HG02610 (cell line): ENCODE results near the gene CRYBA2.

Source experiments
- ATAC-seq: cut with Tn5 transposase; IDR thresholded peaks from one replicate; pipeline ENCODE4 v1.9.1; 2021; ENCODE audit warnings: mild to moderate bottlenecking, moderate library complexity; ENCODE audit not compliant: unreplicated experiment

CRYBA2 gene

DNA sequence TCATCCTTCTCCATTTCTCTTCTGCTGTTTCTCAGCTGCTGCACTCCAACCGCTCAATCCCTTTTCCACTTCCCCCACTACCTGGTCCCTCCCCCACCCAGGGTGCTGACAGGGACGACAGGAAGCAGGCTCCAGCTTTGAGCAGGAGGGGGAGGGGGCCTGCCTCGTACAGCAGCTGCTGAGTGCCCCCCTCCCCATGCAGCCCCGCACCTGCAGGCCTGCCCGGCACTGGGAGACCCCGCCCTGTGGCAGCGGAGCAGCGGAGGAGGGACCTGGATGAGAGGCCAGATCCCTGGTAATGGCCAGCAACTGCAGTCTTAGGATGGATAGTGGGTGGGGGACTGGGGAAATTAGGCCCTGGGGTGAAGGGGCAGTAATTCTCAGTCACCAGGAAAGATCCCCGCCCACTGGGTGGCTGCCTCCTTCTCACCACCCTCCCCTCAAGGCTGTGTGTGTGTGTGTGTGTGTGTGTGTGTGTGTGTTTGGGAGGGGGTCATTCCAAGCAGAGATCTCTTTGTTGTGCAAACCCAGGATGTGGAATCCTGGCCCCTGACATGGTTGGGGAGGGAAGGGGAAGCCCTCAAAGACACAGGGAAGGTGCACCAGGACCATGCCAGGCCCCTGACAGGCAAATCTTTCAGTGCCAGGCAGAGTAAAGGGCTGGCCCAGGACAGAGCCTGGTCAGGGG lies 6.8 kb upstream of the CRYBA2 start:
- ATAC-seq, result no peak

DNA sequence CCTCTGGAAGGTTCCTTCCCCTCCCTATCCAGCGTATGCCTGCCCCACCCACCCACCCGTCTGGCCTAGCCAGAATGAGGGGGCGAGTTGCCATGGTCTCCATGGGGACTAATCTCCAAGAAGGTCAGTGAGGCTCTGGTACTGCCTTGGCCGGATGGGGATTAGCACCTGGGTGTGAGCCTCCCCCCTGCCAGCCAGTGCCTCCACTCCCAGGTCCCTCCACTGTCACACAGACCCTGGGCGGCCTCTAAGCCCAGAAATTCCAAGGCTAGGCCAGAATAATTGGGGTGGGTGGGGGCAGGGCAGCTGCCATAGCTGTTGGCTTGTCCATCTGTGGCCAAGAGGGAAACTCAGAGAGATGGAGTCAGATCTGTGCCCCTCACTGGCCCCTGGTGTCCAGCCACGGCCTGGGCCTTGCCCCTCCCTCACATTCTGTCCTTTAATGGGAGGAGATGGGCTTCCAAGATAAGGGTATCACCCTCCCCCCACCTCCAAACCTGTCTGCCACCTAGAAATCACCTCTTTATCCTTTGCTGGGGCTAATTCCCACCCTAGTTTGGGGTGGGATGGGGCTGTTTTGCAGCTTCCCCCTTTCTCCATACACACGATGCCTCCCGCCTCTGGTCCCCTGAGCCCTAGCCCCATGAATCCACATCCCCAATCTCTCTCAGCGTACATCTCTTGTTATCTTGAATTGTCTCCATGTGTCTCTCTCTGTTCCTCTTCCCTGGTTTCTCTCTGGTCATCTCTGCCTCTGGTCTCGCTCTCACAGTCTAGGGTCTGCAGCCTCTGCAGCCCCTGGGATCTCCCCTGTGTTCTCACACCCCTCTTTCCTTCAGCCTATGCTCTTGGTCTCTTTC lies 6.0 kb upstream of the CRYBA2 start:
- ATAC-seq, result no peak

DNA sequence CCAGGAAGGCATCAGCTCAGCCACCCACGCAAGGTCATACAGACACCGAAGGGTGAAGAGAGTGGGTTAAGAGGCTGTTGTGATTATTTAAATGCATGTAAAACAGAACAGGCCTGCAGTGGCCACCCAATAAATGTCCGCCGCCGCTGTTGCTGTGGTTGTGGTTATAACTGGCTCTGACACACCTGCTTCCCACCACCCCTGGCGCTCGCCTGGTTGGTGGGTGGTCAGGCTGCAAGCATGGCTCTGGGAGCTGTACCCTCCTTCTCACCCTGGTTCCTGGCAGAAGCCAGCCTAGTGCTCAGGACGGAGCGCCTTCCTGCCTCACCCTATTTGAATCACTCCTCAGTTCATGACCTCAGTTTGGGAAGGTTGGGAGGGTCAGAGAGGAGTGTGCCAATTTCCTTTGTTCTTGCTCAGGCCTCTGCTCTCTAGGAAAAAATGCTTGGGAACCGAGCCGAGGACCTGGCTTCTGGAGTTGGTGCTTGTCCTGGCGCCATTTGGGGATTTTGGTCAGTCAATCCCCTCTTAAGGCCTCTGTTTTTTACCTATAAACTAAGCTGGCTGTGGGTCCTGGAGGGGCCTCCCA lies 5.3 kb upstream of the CRYBA2 start:
- ATAC-seq, result no peak

DNA sequence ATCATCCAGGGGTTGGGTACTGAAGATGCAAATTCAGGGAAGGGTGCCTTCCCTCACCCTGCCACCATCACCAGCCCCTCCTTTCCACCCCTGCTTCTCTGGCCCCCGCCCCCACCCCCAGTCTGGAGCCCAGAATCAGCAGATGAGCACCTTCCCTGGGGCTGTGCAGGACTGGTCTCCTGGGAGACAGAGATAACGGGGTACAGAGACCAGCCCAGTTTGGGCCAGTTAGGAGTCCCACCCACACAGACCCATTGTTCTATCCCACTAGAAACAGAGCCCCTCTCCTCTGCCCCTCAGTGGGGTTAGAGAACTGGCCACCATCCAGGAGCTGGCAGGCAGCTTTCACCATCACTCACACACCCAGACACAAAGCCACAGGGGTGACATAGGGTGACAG lies 4.5 kb upstream of the CRYBA2 start:
- ATAC-seq, result no peak

DNA sequence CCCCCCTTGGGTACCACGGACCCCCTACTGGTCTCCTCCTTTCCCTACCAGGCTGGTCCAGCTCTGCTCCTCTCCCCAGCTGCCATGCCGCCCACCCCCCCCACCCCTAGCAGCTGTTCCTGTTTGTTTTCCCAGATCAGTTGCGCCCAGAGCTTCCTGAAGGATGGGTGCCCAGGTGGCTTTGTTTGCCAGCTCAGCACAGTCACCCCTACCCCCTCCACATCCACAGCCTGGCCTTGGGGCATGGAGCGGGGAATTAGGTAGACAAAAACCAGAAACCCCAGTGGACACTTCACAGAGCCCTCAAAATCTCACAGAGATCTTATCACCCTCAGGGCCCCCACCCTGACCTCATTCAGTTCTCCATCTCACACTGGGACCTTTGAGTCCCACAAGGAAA lies 3.7 kb upstream of the CRYBA2 start:
- no peak for ATAC-seq

DNA sequence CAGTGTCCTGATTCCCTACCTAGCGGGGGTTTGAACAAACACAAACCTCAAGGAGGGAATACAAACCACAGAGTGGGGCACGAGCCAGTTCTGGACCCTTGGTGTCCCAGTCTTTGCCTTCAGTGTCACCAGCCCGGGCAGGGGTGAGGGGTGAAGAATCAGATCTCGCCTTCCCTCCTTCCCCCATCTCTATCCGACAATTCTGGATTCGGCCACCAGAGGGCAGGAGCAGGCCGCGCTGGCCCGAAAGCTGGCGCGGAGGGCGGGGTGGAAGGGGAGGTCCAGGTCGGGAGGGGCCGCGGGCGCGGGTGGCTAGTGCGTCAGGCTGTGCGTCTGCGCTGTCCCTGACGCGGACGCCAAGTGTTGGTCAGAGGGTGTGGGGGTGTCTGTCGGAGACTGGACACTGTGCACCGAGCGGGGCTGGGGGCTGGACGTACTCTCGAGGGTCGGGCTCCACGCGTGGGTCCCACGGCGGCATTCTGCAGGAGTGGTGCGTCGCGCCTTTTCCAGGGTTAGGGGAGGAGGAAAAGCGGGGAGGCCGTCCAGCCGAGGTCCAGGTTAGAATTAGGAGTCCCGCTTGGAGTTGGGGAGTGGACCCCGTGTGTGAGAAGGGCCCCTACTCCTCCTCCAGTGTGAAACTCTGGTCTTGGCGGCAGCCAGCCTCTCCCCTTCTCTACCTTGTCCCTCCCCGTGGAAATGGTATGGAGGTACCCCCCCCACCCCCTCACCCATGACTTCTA lies 2.9 kb upstream of the CRYBA2 start:
- ATAC-seq, result peak; percentile 62

- peak; percentile 3 for ATAC-seq
Observed at GRCh38 chr2:218995561-218995960, 2.3 kb upstream of the CRYBA2 start.

GRCh38 chr2:218992703-218993344 lies 398 bp downstream of the CRYBA2 start:
- ATAC-seq, result no peak

- ATAC-seq, result no peak
Observed at GRCh38 chr2:218992196-218992595, 1.0 kb downstream of the CRYBA2 start.

DNA sequence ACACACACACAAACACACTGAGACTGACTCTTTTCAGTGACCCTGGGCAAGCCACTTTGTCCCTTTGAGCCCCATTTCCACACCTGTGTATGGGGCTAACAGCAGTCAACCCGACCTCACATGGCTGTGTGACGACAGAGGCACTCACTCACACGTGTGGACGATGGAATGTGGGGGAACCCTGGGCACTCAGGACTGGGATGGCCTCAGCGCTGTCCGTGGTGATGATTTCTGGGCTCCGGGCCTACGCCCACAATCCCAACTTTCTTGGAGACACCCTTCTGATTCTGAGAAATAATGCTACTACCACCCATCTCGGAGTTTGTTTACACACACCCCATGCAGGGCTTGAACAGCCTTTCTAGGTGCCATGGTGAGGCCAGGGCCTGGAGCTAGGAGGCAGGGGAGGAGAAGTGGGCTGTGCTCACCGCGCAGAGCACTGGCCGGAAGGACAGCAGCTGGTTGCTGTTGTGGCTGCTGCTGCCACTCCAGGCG lies 1.5 kb downstream of the CRYBA2 start:
- no peak for ATAC-seq

GRCh38 chr2:218990612-218991011 lies 2.6 kb downstream of the CRYBA2 start:
- no peak for ATAC-seq

DNA sequence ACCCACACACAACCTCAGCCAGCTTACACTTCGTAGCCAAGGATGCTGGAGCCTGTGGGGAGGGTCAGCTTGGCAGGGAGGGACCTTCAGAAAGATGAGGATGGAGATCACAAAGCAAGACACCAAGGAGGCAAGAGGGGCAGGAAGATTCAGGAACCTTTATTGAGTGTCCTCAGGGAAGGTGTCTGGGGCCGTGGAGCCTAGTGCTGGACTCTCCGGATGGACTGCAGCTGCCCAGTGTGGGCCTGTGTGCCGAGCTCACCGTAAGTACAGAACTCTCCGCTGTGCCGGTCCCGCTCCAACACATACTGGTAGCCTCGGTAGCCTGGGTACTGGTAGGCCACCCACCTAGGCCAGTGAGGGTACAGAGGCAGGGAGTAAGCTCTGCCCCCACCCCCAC lies 3.2 kb downstream of the CRYBA2 start:
- ATAC-seq, result no peak

DNA sequence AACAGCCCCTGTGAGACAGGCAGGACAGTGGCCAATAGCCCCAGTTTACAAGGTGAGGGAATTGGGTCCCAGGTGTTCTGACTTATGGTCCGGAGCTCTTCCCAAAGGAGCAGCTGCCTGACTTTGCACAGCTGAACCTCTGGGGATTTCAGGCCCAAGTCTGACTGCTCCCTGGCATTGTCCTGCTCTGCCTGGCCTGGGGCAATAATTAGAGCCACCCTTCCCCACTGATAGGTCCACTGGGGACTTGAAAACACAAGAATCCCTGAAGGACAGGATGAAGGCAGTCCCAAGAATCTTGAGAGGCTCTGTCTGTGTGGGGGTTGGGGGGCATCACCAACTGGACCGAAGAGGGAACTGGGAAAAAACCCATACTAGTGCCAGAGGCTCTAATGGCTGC lies 4.6 kb downstream of the CRYBA2 start:
- no peak for ATAC-seq

DNA sequence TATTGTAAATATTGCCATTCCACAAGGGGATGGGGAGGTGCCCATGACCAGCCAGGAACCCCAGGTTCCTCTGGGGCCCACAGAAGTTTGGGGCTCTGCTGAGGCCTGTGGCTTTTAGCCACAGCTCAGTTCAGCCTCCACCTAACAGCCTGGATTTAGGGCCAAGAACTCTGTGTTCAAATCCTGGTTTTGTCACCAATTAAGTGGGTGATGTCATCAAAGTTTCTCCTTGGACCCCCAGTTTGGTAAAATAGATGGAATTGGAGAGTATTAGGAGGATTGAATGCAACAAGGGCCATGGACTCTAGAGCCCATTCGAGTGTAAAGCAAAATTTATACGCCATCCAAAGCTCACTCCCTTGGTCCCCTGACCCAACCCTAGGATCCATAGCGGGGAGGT lies 5.1 kb downstream of the CRYBA2 start:
- no peak for ATAC-seq

DNA sequence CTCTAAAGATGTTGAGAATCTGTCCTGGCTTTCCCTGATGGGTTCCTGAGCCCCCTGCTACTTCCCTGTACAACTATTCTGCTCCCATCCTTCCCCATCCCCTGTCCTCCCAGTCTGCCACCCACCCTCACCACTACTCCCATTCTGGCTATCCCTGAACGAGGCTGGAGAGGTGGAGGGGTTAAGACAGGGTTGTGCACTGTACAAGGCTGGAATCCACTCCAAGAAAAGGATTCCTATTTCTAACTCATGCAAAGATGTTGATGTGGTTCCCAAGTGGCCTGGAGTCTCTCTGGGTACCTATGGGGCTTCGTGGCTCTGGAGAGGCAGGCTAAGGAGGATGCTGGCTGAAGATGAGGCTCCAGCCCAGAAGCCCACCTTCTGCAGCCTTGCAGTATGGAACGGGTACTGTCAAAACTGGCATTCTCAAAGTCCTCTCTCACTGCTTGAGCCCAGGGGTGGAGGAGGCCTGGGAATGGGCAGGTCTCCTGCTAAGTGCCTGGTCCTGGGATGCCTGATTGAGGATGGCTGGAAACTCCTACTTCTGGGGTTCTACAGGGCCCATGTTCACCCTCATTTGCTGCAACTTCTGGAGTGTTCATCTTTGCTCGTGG lies 7.0 kb downstream of the CRYBA2 start:
- no peak for ATAC-seq

DNA sequence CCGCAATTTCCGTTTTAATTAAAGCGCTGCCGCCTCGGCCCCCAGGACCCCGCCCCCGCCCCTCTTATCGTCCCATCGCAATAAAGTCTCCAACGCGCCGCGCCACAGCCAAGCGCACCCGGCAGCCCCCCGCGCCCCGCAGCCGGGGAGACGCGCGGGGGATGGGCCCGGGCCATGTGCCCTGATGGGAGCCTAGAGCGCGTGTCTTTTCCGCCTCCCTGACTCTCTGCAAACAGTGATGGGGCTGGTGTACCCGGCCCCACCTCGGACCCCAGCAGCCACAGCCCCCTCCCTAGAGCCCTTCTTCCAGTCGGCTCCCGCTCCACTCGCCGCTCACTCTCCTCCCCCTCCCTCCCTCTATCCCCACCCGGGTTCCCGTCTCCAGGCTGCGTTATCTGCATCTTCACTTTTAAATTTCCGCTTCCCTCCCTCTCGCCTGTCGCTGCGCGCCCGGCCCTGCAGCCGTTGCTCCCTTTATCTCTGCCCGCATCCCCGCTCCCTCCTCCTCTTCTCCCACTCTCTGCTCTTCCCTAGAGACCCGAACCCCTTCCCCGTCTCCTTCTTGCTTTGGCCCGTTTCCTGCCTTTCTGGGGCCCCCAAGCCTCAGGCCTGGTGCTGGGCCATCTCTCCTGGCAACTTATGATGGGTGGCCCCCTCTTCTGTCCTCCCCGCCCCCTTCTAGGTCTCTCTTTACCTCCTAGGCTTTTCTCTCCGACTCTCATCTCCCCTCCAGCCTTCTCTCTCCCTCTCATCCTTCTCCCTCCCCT lies 7.7 kb downstream of the CRYBA2 start:
- no peak for ATAC-seq

GRCh38 chr2:218985021-218985324 lies 8.2 kb downstream of the CRYBA2 start, which contains the start of gene FEV:
FEV (minus strand) TSS chr2:218985184; CDS start chr2:218985075, 109 bp downstream.
- no peak for ATAC-seq

GRCh38 chr2:218984239-218985020 lies 8.8 kb downstream of the CRYBA2 start:
- ATAC-seq, result no peak

DNA sequence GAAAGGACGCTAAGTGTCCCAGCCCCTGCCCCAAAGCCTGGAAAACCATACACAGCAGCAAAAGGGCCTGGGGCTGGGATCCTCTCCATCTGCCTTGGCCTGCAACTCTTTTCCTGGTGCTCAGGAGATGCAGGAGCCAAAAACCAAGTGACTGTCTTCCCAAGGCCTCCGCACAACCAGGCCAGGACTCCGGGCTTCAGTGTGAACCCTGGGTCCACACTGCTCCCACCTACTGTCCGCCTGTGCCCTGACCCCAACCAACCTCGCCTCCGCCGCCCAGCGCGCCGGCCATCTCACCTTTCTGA lies 9.3 kb downstream of the CRYBA2 start:
- ATAC-seq, result no peak
